ENCODE data around the gene RIMBP2.

Gene RIMBP2

DNA sequence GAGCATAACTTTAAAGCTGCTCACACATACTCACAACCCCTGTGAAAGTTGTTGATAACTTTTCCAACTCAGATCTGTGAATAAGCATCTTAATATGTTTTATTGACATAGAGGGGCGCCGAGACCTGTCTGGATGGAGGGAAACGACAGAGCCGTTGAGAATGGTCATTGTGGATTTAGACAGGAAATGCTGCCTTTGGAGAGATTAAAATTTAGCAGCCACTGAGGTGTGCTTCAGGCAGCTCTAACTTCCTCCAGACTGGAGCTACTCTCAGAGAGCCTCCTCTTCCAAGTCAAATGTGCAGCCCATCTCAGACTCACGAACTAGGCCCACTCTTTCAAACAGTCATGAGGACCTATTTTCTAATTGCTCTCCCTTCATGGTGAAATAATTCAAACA, 90.9 kb downstream of the RIMBP2 start:
- DNase-seq, result no peak

DNA sequence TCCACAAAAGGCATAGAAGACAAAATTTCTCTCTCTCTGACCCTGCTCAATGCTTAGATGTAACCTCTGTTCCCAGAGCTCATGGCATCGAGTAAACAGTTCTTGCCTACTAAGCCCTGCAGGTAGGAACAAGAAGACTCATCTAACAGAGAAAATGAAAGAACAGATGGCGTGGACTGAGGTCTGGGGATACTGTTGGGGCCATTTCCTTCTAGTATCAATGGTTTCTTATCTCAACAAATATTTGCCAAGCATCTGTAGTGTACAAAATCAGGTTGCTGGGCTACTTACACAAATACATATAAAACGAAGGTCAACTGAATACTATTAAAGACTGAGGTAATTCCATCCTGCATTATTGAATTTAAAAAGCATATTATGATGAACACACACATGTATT, 93.3 kb downstream of the RIMBP2 start:
- no peak for DNase-seq

DNA sequence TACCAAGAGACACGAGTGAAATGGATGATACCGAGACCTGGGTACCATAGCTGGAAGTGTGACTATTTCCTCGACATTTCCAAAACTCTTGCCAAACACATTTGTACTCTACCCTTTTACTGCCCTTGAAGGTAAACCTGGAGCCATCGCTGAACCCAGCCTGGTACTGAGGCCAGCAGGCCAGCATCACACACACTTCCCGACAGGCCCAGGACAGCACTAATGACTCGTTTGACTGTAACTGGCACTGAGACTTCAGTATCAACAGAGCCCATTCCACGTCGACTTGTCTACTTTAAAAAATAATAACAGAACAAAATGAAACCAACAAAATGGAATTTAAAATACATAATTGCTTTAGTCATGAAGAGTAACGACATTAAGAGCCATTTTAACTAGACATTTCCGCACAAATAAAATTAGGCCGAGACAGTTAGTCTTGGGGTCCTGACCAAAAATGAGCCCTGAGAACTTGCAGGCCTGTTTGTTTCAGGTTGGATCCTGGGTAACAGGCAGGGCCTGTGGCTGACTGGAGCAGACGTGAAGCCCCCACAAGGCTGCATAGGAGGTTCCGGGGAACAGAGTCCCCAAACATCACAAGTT, 94.3 kb downstream of the RIMBP2 start:
- DNase-seq, result no peak

DNA sequence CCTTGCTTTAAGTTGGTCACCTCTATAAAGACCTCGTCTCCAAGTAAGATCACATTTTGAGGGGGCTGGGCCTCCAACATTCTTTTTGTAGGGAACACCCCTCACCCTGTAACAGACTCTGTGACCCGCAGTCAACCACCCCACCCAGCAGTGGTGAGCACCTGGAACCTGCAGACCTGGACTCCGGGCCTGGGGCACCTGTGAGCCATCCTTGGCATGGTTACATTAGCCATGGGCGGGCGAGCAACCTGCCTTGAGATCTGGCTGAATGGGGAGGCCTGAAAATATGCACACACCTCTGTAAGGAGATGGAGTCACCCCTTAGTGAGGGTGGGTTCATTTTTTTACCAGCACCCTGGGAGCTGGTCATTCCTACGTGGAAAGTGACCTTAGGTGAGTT, 95.3 kb downstream of the RIMBP2 start:
- DNase-seq, result no peak

DNA sequence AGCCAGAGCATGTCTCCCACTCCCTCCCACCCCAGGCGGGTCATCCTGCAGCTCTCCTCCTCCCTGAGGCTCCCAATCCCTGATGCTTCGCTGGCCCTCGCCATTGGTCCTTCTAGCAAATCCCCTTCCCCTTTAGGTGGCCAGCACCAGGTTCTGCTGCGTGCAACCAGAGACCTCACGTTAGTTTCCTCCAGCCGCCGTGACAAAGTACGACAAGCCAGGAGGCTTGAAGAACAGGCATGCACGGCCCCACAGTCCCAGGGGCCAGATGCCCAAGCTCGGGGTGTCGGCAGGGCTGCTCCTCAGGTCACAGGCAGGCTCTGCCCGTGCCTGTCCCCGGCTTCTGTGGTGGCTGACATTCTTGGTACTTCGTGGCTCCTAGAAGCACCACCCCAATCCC, 95.8 kb downstream of the RIMBP2 start:
- DNase-seq, result no peak

DNA sequence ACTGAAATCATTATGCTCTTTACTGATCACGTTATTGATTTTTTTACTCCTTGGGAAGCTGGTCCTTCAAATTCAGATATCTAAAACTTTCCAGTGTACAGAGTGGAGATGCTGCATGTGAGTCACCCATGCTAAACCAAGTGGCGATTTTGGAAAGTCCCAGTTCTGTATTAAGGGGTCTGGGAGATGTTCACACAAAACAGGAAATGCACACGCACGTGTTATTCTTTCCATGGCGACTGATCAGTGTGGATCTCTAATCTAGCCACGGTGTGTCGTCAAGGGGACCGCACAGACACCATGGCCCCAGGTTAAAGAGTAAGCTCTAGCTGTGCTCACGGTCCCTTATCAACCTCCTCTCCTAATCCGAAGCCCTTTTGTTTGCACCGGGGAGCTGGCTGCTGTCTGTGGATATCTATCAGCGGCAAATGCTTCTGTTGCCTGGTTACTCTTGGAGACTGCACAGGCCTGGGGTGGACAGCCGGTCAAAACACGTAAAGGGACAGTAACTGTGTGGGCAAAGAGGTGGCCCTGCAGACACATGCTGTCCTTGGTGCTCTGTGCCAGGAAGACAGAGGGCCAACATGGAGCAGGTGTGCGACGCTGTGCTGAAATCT, 96.6 kb downstream of the RIMBP2 start:
- no peak for DNase-seq

DNA sequence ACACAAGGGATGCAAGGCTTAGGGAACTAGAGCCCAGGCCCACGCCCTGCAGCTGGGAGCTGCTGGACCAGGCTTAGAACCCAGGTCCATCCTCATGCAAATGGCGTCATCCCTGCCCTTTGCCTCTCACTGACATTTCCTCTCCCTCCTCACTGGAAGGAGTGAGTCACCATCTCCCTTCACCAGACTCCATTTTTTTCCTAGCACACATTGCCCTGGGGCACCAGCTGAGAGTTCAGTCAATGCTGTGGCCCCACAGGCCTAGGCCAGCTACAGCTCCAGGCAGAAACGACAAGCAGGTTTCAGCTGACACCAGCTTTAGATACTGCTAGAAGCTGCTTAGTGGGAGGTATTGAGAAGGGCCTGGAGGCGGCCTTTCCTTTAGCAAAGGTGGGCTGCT, 98.9 kb downstream of the RIMBP2 start:
- no peak for DNase-seq

DNA sequence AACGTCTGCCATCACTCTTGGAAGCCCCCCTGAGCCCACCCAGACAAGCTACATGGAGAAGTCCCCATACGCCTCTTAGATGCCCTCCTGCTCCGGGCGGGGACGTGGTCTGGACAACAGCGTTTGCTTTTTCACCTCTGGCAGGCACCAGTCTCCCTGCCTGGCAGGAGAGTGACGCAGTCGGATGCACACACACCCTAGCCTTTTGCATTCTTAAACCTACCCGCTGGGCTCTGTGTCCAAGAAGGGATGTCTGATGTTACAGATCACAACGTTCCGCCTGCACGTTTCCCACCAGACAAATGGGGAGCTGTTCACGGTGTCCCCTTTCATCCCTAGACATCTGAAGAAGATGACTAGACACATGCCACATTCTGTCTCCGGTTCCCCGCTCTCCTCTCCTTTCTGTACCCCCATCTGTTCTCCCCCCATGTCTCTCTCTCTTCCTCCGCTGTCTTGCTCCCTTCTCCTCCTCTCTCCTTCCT, 100.2 kb downstream of the RIMBP2 start:
- no peak for DNase-seq

DNA sequence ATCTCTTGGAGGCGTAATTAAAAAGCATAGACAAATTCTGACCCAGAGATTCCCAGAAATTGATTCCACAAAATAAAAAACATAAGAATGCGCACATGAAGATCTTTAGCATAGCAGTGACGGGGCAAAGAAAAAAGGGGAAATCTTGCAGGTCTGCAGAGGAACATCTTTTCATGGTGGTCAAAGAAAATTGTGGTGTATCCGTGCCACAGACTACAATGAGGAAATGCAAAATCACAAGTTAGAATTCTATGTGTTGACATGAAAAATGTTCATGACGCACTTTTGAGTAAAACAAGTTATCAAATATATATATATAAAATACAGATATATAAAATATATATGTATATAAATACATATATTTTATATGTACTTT, 101.6 kb downstream of the RIMBP2 start:
- DNase-seq, result no peak

DNA sequence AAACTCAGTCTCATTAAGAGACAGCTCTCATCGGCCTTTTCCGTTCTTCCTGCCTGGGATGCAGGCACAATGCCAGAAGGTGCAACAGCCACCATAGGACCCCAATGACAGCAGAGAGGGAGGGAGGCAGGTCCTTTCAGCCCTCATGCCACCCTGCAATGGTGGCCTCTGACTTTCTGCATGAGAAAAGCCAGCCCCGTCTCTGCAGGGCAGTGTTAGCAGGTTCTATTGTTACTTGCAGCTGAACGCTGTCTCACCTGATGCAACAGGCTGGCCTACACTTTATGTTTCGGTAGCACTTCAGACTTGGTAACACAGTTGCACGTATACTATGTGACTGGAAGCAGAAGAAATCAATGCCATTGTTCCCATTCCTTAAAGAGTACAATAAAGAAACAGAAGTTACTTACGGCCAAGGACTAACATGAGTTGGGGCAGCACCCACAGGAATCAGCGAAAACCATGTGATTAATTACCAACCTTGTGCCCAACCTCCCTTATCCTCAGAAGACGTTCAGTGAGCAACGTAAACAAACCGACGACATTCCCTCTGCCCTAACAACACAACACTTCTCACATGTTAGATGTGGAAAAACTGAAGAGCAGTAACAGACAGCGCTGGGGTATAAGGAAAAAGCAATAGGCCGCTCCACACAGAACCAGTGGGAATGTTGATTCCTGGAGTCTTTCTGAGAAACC, 102.1 kb downstream of the RIMBP2 start:
- no peak for DNase-seq

DNA sequence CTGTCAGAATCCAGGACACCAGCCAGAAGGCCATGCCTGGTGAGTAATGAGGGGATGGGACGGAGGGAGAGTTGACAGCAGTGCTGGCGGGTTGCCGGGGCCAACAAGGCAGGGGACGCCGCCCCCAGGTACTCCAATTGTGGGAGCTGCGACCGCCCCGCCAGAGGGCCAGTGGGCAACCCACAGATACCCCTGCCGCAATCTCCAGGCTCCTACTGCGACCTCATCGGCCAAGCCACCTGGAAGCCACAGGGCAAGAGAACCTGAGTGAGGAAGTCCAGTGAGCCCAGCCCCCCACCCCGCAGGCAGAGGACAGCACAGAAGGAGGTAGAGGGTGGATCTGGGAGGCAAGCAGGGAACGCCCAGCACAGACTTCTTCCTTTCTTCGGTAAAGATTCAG, 103.0 kb downstream of the RIMBP2 start:
- no peak for DNase-seq

DNA sequence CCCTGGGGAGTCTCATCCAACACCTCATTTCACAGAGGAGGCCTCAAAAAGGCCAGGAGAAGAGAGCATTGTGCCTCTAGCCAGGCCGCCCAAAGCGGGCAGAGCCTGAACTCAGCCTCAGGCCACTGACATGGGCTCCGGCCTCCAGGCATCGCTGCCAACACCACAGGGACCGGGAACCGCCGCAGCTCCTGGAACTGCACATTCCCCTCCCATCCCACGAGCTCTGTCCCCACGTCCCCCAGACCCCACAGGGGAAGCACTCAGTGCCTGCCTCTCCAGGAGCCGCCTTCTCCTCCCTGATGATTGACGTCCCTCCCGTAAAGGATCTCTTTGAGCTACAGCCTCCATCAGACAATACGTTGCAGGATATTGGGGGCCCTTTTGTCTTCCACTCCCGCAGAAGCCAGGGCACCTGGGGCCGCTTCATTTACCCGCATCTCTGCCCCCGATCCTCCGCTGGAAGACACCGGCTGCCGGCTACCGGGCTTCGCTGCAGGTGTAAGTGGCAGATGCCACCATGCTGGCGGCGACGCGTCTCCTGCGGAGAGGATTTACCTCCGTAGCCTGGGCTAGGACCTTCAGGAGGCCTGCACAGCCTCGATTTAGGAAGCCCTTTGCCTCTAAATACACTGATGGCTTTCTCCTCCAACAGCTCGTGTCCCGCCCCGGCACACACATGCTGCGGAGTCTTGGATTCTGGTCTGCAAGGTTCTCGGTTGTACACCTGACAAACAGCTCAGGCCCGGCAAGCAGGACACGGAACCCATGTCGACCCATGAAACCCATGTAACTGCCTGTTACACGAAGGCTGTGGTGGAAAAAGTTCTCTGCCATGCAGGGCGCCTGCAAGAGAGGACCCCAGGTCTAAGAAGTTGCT, 104.8 kb downstream of the RIMBP2 start:
- no peak for DNase-seq

DNA sequence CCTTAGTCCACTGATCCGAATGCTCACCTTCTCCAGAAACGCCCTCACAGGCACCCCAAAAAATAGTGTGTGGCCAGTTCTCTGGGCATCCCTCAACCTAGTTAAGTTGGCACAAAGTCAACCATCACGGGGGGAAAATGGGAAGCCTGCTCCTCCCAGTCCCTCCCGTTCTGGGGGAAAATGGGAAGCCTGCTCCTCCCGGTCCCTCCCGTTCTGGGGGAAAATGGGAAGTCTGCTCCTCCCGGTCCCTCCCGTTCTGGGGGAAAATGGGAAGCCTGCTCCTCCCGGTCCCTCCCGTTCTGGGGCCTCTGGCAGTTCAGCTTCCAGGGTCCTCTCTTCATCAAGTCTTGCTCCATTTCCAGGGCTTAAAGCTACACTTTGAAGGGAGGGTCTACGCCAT, 106.1 kb downstream of the RIMBP2 start:
- no peak for DNase-seq

DNA sequence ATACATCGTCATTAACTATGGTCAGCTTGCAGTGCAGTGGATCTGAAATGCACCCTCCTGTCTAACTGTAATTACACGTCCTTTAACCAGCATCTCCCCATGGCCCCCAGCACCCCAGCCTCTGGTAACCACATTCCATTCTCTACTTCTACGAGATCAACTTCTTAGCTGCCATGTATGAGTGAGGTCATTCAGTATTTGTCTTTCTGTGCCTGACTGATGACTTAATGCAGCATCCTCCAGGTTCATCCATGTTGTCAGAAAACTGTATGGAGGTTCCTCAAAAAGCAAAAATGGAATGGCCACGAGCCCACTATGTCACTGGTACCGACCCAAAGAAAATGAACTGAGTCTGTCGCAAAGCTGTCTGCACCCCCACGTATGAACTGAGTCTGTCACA, 107.3 kb downstream of the RIMBP2 start:
- no peak for DNase-seq

DNA sequence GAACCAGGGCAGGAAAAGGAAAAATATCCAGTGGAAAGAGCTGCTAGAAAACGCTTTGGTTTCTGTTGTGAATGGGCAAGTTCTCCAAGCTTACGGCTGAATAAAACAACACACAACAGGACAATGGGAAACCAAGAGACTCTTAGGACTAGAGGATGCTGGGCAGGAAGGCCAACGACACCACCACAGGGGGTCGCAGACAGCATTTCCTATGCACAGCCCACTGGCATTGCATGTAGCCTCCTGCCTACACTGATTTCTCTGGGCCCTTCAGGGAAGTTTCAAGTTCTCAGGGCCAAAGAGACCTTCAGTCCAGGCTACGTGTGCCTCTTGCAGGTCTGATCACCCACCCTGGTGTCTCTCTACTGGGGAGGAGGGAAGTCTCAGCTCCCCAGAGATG, 108.0 kb downstream of the RIMBP2 start:
- DNase-seq, result no peak

DNA sequence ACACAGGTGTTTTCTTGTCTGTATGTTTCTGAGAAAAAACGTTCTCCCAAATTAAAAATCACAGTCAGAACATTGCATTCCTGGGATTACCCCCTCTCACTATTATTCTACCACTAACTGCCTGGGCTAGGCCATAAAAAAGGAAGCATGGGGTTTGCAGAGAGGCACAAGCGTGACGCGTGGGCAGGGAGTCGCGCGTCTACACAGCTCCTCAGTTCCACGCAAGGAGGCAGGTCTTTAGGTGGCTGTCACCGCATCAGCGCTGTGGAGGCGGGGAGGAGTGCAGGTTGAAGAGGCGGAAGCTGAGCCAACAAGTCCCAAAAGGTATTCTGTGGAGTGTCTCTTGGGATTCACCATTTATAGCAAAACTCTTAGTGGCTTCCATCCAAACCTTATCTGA, 109.9 kb downstream of the RIMBP2 start:
- no peak for DNase-seq

DNA sequence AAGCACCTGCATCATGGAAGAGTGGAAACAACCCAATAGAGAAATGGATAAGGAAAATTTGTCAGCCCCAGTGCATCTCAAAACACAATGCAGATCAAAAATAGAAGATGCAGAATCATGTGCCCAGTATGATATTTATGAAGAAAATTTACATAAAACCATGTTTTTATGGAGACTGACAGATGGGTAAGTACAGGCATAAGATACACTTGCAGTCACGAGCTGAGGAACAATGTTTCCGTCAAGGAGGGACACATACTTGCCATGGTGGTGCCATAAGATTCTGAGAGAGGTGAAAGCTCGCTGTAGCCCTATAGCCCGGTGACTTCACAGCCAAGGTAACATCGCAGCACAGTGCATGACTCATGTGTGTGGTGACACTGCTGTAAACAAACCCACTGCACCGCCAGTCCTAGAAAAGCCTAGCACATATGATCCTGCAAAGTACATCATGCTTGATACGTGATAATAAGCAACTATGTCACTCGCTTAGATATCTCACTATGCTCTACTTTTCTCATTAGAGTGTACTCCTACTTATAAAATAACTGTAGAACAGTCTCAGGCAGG, 112.6 kb downstream of the RIMBP2 start:
- no peak for DNase-seq

DNA sequence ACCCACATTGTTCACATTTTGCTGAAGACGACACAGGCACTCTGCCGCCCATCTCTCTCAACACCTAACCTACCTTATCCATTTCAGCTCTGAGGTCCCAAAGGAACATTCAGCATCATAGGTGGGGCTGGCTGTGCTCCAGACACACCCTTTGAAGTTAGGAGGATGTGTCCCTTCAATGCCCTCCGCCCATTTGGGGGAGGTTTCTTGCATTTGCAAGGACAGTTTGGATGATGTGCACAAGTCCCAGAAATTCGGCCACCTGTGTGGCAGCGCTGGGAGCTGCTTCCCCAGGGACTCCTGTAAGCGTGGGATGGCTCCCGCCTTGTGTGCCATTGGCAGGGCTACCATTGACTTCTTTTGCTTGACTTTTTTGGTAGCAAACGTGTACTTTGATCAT, 113.8 kb downstream of the RIMBP2 start:
- no peak for DNase-seq

DNA sequence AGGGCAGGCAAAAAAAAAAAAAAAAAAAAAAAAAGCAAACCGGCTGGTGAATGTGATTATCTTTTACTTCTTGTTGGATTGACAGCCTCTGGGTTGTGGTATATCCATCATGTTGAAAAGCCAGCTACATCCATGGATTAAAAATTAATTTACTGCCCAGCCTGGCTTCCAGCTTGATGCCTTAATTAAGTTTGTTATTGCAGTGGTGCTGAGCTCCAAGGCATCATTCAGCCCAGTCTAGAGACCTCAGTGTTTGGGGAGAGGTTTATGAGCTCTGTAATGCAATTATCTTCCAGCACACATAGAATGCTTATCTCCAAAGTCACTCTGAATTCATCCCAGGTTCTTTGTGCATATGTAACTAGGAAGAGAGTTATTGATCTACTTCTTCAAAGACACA, 114.8 kb downstream of the RIMBP2 start:
- DNase-seq, result no peak

DNA sequence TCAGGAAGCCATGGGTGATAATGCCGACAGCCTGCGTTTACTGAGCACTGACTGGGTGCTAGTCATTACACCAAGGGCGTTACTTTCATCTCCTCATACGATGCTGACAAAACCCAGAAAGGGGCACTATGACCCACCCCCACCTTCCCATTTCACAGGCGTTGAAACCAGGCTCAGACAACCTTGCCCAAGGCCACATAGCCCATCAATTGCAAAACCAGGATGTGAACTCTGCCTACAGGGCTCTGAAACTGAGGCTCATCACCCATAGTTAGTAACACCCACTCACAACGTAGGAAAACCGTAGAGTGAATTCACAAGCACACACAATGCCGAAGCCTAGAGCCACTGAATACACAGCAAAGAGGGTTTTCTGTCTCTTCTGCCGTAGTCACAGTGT, 119.9 kb downstream of the RIMBP2 start:
- no peak for DNase-seq

DNA sequence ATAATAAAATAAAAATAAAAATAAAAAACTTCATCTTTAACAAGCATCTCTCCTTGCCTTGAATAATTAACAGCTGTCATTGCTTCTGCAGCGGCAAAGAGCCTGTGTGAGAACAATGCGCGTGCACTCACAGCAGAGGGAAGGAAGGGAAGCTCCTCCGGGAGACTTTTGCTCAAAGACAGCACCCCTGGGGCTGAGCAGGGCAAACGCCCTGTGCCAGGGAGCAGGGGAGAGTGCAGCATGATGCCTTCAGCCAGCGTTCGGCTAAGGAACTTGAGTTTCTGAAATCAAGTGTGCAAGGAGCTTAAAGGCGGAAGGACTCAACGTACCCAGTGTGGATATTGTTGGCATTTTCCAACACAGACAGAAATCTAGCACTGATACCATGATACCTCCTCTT, 120.5 kb downstream of the RIMBP2 start:
- DNase-seq, result no peak

DNA sequence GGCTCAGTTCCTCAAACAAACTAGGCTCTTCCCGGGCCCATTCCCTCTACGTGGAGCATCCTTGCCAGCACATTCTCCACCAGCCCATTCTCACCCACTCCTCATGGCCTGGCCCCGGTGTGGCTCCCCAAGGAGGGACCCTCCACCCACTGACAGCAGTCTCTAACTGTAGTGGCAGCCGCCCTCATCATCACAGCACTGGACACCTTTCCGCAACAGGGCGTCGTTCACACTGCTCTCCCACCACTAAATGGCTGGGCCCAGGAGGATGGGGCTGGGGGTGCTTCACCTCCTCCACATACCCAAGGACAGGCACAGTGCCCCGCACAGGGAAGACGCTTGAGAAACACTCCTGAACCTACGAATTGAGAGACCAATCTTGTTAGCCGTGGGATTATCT, 123.0 kb downstream of the RIMBP2 start:
- no peak for DNase-seq

DNA sequence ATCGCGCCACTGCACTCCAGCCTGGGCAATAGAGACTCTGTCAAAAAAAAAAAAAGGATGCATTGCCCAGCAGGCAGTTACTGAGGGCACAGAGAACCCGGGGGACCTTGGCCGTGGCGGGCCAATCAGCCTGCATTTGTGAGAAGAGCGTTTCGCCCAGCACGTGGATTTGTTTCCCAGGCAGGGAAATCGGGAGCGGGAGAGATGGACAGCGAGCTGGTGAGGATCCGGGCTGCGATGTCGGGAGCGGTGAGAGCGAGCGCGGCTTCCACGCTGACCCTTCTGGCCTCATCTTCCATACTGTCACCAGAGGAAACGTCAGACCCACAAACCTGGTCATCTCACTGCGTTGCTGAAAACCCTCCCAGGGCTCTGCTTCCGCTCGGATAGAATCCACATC, 123.5 kb downstream of the RIMBP2 start:
- no peak for DNase-seq
